ENCODE measurements around the gene ANKRD55. TPM values are rescaled to one million over a fixed set of nuclear protein-coding genes. Genes with fewer than 3 reads are reported as not detected.

ANKRD55 gene
- total and polyA plus RNA-seq, 9 of the 15 experiments (the other 6 are each of a cell fraction or from before 2014, with no cell fraction given) = 3.4 to 10.6 (median 6.5) TPM

DNA sequence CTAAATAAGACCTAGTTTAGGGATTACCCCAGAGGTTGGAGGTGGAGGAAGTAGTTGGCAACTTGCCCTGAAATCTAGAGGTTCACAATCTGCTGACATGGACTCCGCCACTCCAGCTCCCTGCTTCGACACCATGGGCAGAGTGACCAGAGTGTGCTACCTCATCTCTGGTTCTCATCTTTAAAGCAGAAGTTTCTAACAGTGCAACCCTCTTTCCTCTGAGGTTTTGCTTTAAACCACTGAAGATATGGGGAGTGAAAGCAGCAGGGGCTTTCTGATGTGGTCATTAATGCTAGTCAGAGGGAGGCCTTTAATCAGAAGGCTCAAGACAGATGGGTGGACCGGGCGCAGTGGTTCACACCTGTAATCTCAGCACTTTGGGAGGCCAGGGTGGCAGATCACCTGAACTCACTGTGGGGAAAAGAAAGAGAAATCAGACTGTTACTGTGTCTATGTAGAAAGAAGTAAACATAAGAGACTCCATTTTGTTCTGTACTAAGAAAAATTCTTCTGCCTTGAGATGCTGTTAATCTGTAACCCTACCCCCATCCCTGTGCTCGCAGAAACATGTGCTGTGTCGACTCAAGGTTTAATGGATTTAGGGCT, 76.4 kb downstream of the ANKRD55 start (continued):
- TF ChIP-seq ZBTB9 (CRISPR knock-in tag; IDR thresholded peaks at IDR 0.05) (0 out of 2 replicates have a peak, but pooled peaks have one; percentile 54), PTTG1 (tag; IDR thresholded peaks at IDR 0.05; ENCODE audit: low read depth) (peak; percentile 87), ID3 (CRISPR knock-in tag; IDR thresholded peaks at IDR 0.05) (peak; percentile 31; the same call in 1 of the 2 replicates), ID3 (tag; IDR thresholded peaks at IDR 0.05) (peak; percentile 98), NFIX (CRISPR knock-in tag; IDR thresholded peaks at IDR 0.05; ENCODE audit: low read depth) (peak; percentile 1; the same call in 1 of the 2 replicates), RREB1 (CRISPR knock-in tag; IDR thresholded peaks at IDR 0.05) (peak; percentile 22; the same call in 1 of the 2 replicates), ZNF589 (CRISPR knock-in tag; IDR thresholded peaks at IDR 0.05; ENCODE audit: low read depth) (peak; percentile 73; the same call in 1 of the 2 replicates), E2F3 (CRISPR knock-in tag; IDR thresholded peaks at IDR 0.05) (peak; percentile 54; the same call in 1 of the 2 replicates), ZNF644 (tag; IDR thresholded peaks at IDR 0.05; ENCODE audit: low read depth) (peak; percentile 57; the same call in 1 of the 2 replicates), NFIC (IDR thresholded peaks at IDR 0.05) (peak; percentile 57), TAF7 (tag; IDR thresholded peaks at IDR 0.05) (peak; percentile 10; the same call in 1 of the 2 replicates), ZNF134 (CRISPR knock-in tag; conservative IDR thresholded peaks at IDR 0.05) (0 out of 2 replicates have a peak, but pooled peaks have one; percentile 26)
- TF ChIP-seq, protein P1, sequence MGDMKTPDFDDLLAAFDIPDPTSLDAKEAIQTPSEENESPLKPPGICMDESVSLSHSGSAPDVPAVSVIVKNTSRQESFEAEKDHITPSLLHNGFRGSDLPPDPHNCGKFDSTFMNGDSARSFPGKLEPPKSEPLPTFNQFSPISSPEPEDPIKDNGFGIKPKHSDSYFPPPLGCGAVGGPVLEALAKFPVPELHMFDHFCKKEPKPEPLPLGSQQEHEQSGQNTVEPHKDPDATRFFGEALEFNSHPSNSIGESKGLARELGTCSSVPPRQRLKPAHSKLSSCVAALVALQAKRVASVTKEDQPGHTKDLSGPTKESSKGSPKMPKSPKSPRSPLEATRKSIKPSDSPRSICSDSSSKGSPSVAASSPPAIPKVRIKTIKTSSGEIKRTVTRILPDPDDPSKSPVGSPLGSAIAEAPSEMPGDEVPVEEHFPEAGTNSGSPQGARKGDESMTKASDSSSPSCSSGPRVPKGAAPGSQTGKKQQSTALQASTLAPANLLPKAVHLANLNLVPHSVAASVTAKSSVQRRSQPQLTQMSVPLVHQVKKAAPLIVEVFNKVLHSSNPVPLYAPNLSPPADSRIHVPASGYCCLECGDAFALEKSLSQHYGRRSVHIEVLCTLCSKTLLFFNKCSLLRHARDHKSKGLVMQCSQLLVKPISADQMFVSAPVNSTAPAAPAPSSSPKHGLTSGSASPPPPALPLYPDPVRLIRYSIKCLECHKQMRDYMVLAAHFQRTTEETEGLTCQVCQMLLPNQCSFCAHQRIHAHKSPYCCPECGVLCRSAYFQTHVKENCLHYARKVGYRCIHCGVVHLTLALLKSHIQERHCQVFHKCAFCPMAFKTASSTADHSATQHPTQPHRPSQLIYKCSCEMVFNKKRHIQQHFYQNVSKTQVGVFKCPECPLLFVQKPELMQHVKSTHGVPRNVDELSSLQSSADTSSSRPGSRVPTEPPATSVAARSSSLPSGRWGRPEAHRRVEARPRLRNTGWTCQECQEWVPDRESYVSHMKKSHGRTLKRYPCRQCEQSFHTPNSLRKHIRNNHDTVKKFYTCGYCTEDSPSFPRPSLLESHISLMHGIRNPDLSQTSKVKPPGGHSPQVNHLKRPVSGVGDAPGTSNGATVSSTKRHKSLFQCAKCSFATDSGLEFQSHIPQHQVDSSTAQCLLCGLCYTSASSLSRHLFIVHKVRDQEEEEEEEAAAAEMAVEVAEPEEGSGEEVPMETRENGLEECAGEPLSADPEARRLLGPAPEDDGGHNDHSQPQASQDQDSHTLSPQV (IDR thresholded peaks at IDR 0.05) = peak; percentile 94
- TF ChIP-seq, protein P2, sequence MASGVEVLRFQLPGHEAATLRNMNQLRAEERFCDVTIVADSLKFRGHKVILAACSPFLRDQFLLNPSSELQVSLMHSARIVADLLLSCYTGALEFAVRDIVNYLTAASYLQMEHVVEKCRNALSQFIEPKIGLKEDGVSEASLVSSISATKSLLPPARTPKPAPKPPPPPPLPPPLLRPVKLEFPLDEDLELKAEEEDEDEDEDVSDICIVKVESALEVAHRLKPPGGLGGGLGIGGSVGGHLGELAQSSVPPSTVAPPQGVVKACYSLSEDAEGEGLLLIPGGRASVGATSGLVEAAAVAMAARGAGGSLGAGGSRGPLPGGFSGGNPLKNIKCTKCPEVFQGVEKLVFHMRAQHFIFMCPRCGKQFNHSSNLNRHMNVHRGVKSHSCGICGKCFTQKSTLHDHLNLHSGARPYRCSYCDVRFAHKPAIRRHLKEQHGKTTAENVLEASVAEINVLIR (CRISPR knock-in tag; IDR thresholded peaks at IDR 0.05) = peak; percentile 54

Data from K562 (cell line).